HG02642 (cell line): ENCODE data around the gene AMN.
"Not testable (repeated sequence)": the region's sequence is repeated elsewhere in the genome, so short reads cannot be mapped to it uniquely, and the experiment has no call there.

Source experiments
- ATAC-seq: cut with Tn5 transposase; IDR thresholded peaks from one replicate; pipeline ENCODE4 v1.9.1; 2021; ENCODE audit warnings: mild to moderate bottlenecking; ENCODE audit not compliant: unreplicated experiment, poor library complexity

The AMN gene

DNA sequence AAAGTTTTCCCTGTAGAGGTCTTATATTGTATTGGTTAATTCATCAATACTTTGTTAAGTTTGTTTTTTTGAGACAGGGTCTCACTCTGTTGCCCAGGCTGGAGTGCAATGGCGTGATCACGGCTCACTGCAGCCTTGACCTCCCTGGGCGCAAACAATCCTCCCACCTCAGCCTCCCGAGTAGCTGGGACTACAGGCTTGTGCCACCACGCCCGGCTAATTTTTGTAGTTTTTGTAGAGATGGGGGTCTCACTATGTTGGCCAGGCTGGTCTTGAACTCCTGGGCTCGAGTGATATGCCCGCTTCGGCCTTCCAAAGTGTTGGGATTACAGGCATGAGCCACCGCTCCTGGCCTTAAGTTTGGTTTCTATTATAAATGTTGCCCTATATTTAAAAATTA, 4.4 kb downstream of the AMN start:
- not testable (repeated sequence) for ATAC-seq

DNA sequence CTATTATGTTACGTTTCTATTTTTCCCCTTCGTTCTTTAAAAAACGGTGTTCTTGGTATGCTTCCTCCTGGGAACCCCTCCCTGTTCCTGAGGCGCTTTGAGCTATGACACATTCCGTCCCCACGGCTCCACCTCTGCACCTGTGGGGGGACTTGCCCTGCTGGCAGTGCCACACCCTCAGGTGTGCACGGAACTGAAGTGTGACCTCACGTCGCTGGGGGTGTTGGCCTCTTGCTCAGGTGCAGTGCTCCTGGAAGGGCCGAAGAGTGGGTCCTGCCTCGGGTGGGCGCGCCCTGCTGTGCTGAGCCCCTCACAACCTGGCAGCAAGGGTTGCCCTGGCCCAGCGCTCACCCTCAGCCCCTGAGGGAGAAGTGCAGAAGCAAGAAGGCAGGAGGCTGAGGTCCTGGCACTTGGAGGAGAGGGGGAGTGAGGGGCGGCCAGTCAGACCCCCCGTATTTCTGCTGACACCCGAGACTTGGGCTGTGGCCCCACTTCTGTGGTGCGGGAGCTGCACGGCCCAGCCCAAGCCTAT, 4.9 kb downstream of the AMN start:
- no peak for ATAC-seq

DNA sequence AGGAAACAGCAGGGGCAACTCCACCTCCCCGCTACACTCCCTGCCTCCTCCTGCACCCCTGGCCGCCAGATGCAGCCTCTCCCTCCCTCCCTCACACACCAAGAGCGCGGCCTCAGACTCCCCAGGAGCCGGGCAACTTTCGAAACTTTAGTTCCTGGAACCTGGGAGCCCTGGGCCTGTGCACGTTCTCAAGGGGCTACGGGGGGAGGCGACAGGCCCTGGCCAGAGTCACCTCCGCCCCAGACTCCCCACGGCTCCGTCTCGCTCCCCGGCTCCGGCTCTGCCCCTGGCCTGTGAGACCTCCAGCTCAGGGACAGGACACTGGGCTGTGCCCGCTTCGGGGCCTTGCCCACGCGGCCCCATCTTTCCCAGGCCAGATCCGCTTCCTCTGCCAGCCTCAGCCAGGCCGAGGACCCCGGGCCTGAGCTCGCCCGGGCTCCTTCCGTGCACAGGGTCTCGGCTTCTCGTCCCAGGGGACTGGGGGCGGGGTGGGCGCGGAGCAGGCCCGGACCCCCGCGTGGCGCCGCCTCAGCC, 5.5 kb downstream of the AMN start:
- ATAC-seq, result peak; percentile 31

DNA sequence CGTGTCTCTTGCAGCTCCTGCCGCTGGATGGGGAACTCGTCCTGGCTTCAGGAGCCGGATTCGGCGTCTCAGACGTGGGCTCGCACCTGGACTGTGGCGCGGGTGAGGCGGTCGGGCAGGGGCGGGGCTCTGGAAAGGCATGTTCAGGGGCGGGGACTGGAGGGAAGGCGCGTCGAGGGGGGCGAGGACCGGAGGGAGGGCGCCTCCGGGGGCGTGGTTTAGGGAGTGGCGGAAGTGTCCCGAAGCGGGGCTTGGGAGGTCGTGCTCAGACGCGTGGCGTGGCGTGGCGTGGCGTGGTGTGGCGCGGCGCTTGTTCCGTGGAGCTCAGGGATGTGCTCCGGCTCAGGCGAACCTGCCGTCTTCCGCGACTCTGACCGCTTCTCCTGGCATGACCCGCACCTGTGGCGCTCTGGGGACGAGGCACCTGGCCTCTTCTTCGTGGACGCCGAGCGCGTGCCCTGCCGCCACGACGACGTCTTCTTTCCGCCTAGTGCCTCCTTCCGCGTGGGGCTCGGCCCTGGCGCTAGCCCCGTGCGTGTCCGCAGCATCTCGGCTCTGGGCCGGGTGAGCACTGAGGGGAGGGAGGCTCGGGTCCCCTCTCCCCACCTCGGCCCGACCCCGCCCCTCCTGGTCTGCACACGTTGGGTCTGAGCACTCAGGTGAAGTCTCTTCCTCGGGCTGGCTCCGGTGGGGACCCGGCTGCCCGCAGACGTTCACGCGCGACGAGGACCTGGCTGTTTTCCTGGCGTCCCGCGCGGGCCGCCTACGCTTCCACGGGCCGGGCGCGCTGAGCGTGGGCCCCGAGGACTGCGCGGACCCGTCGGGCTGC, 6.2 kb downstream of the AMN start:
- peak; percentile 49 for ATAC-seq

DNA sequence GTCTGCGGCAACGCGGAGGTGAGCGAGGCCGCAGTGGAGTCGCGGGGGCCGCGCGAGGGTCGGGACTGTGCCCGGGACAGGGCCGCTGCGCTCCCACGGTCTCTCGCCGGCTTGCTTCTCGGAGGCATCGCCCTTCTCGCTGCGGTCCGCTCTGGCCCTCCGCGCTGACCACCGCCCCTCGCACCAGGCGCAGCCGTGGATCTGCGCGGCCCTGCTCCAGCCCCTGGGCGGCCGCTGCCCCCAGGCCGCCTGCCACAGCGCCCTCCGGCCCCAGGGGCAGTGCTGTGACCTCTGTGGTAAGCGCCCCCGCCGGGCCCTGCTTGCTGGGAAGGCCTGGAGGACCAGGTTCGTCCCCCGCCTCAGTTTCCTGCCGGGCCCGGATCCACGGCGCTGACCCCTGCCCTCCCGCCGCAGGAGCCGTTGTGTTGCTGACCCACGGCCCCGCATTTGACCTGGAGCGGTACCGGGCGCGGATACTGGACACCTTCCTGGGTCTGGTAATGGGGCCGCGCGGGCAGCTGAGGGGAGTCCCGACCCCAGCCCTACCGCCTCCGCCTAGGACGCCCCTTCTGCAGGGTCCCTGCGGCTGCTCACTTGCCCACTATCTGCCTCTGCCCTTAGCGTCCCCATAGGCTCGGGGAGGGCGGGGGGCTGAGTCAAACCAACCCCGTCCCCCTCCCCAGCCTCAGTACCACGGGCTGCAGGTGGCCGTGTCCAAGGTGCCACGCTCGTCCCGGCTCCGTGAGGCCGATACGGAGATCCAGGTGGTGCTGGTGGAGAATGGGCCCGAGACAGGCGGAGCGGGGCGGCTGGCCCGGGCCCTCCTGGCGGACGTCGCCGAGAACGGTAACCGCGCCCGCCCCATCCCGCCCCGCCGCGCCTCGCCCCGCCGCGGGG, 7.0 kb downstream of the AMN start:
- ATAC-seq, result no peak

DNA sequence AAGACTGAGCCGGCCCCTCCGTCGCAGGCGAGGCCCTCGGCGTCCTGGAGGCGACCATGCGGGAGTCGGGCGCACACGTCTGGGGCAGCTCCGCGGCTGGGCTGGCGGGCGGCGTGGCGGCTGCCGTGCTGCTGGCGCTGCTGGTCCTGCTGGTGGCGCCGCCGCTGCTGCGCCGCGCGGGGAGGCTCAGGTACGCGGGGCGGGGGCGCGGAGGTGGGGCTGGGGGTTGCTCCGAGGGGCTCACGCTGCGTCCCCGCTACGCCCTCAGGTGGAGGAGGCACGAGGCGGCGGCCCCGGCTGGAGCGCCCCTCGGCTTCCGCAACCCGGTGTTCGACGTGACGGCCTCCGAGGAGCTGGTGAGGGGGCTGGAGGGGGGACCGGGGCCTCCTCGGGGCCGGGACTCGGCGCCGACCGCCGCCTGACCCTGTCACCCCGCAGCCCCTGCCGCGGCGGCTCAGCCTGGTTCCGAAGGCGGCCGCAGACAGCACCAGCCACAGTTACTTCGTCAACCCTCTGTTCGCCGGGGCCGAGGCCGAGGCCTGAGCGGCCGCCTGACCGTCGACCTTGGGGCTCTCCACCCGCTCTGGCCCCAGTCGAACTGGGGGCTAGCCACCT, 7.8 kb downstream of the AMN start:
- no peak for ATAC-seq

DNA sequence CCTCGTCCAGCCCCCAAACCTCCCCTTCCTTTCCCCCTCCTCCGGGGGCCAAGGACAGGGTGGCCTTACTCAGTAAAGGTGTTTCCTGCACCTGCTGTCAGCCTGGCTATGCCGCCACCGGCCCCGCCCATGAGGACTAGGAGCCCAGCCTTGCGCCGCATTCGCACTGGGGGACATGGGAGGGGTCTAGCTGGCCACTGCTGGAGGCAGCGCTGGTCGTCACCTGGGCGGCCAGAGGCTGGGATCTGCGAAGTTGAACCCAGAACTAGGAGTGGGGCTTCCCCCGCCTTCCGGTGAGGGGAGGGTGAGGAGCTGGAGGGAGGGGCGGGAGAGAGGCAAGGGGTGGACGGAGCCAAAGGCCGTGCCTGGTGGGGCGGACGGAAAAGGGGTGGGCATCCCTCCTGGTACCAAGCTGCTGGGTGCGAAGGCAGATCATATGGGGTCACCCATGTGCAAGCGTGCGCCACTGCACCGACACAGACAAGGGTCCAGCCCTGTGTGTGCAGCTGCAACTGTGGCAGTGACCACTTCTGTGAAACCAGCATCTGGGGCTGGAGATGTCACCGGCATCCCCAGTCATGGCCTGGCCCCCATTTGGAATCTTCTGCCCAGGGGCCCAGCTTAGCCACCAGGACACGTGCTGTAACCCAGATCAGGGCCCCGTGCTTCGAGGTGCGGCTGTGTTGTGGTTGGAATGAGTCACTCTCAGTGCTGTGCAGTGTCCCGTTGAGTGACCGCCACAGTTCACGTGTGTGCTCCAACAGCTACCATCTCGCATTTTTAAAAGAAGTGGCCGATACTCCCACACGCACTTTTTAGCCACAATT, 8.5 kb downstream of the AMN start:
- no peak for ATAC-seq

DNA sequence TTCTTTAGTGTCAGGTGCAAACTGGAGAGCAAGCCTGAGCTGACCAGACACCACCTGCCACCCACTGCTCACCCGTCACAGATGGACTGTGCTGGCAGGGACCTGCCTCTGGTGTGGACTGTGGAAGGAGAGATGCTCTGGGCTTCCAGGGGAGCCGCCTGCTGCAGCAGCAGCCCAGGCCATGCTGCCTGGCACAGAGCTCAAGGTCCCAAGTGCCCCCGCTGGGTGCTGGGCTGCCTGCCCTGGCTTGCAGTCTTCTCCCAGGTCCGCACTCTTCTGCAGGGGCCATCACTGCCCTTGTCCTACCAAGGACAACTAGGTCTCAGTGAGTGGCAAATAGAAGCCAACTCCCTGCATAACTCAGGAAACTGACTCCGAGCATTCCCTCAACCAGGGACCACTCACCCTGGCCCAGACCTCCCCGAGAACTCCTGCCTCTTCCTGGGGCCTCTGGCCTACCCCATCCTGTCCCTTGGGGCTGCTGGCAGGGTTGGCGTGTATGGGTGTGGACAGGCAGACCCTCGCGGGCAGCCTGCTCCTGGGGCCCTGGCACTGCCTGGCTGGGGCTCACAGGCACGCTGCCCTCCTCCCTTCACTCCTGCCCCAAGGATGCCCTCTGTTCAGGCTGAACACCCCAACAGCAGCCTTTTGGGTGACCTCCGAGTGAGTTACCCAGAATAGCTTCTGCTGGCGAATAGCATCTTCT, 9.3 kb downstream of the AMN start:
- no peak for ATAC-seq

DNA sequence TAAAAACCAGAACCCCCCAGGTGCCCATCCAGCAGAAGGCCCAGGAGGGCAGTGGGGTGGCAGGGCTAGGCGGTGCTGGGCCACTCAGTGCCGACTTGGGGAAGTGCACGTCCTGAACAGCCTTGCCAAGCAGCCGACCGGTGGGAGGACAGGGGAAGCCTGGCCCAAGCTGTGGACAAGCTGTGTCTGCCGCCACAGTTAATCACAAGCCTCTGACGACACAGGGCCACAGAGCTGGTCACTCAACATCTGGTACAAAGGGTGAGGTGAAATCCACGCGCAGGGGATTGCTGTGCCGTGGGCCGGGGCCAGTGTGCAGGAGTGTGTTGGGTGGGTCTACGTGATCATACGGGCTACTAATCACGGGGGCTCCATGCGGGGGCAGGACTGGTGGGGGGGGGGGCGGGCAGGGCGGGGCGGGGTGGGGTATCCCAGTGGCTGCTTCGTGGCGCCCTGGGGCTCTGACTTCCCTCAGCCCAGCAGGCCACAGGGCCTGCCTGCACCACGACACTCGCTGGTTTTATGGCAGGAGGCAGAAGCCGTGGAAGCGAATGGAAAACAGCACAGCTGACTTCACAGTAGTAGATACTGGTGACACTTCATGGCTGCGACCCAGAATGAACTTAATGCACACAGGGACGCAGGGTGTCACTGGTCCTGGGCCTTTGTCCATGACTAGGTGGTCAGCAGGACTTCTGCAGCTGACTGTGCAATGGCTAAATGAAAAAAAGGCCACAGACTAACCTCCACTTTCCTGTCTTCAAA, 10.2 kb downstream of the AMN start:
- no peak for ATAC-seq

DNA sequence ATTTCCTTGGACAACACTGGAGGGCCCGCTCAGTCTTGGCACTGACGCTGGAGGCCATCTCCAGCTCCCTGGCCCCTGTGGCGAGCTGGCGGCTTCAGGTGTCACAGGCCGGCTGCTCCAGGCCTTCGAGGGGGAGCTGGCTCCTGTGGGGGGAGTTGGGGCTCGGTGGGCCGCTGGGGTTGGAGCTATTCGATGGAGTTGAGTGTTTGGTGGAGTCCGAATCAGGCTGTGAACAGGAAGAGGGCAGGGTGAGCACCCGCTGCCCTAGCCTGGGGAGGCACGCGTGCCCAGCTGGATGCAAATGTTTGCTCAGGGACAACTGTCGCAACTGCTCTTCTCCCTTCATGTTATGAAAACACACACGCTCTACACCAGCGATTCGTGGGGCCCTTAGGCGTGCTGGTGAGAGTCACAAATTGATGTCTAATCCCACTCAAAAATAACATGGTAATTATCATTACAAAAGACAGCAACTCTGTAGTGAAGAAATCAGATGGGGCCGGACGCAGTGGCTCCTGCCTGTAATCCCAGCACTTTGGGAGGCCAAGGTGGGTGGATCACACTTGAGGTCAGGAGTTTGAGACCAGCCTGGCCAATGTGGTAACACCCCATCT, 11.3 kb downstream of the AMN start:
- ATAC-seq, result no peak

DNA sequence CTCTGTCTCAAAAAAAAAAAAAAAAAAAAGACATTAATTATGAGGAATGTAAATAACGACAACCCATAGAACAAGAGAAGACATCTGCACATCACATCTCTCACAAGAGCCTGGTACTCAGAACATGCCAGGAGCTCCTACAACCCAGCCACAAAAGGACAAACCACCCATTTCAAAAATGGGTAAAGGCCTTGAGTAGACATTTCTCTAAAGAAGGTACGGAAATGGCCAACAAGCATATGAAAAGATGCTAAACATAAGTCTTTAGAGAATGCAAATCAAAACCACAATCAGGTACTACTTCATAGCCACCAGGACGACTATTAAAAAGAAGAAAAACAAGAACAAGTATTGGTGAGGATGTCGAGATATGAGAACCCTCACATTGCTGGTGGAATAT, 13.3 kb downstream of the AMN start:
- no peak for ATAC-seq

DNA sequence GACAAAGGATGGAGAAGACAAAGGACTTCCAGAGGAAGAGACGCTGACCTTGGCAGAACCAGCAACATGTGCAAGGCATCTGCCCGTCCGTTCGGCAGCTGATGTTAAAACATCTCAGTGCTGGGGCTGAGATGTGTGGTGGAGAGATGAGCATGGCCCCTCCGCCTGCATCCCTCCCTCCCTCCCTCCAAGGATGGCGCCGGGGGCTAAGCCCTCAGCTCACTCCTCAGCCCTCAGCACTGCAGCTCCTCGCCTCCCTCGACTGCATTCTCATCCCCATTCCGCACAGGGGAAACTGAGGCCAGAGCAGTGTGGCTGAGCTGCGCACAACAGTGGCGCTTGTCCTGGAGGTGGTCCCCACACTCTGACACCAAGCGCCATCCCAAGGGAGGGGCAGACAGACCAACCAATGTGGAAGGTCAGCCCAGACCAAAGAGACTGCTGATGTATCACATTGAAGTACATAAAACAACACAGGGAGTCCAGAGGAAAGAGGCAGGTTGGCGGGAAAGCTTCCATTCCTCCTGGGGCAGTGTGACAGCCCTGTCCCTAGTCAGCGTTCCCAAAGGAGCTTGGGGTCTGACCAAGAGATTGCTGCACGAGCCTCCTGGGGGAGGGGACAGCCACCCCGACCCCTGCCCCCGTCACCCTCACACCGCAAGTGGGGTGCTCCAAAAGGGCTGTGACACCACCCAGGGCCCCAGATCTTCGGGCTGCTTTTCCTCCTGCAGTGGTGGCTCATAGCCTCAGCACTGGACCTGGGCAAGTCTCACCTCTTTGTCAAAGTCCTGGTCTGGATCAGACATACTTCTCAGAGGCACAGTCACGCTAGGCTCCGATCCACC, 15.1 kb downstream of the AMN start:
- ATAC-seq, result no peak

DNA sequence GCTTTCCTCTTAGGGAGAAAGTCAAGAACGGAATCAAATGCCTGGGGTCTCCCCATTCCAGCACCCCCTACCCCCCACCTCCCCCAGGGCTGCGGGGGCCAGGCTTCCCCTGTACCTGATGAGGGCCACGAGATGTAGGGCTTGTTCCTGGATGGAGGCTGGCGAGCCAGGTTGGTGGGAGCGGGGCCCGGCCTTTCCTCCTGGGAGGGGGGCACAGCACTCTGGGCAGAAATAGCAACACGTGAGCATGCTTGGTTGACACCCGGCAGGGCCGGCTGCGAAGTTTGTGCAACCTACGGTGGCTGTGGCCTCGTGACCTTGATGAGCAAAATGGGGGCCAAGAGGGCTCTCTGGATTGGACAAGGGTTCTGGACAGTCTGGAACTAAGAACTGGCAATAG, 15.7 kb downstream of the AMN start:
- no peak for ATAC-seq

DNA sequence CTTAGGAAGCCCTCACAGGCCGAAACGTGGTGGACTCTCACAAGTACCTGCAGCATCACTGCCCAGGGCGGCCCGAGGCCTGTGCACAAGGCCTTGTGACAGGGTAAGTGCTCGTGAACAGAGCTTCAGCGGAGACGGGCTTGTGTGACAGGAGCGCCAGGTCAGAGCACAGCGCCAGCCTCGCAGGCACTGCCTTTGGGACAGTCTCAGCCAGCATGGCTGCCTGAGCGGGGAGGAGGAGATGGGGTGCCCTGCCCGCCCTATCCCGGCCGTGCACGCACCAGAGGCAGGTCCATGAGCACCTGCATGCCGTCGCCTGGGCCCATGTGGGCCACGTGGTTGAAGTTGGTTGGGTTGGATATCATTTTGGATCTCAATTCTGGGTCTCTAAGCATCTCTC, 16.9 kb downstream of the AMN start:
- no peak for ATAC-seq

DNA sequence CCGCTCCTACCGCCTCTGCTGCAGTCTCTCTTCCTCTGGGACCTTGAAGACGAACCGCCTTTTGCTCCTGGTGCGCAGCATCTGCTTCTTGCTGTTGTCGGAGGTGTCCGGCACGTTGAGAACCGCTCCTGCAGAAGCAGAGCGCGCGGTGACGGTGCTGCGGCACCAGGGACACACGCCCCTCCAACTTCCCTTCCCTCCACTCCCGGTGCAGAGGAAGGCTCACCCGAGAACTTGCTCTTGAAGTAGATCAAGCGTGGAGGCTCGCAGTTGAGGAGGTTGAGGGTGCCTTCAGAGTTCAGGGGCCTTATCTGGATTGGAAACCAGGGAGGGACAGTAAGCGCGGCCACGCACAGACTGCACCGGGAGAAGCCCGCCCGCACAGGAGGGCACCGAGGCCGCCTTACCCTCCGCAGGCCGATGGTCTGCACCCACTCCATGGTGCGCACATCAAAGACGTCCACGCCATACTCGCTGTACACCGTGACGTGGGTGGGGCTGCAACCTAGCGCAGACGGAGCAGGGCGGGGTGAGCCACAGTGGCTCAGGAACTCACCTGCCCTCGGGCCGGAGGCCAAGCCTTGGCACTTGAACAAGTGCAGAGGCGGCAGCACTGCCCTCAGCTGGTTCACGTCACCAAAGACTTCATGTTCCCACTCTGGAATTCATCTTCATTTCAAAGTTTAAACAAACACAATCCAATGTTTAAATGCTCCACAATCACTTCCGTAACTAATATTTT, 17.5 kb downstream of the AMN start:
- ATAC-seq, result no peak

DNA sequence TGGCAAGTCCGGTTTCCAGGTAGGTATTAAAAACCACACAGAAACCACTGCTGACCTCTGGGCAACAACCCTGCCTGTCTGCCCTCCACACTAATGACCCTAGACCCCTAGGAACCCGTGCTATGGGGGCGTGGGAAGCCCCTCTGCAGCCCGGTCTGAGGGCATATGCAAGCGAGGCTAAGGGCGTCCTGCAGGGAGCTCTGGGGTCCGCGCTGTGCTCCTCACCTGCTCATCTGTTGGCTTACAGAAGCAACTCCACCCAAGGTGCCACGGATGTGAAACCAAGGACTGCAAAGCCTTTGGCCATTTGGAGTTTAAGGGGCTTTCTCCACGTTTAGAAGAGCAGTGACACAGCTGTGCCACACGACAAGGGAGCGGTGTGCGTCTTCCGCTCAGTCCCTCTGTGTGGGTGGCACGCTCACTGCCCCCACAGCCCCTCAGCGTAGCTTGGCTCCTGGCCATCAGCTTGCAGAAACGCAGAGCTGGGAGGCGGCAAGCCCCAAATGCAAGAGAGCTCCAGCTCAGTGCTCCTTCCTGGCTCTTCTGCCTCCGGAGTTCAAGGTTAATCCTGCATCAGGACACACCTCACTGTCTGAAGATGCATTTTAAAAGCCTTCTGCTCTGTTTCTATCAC, 18.4 kb downstream of the AMN start:
- ATAC-seq, result no peak
